HG03378 (cell line): ENCODE measurements around the gene RAB37.

Experiments
- ATAC-seq: cut with Tn5 transposase; IDR thresholded peaks from one replicate; pipeline ENCODE4 v1.9.1; 2021; ENCODE audit warnings: mild to moderate bottlenecking, moderate library complexity; ENCODE audit not compliant: unreplicated experiment

The RAB37 gene

GRCh38 chr17:74728033-74728701, 8.9 kb upstream of the RAB37 start:
- ATAC-seq = no peak

- no peak for ATAC-seq
These were observed 8.4 kb upstream of the RAB37 start for GRCh38 chr17:74728702-74729075.

DNA sequence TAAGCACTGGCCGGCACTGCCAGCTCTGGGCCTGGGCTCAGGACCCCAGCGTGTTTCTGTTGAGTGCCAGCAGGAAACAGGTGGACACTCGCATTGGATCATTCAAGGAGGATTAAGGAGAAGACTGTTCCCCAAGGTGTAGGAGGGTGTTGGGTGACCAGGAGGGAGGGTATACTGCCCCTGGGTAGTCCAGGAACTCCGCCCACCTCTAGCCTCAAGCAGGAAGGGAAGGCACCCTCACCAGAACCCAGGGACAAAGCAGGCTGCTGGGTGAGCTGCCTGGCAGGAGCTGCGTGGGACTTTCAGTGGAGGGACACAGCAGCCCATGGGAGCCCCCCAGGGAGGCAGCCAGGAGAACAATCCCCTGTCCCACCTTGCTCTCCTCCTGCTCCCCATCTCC, 7.7 kb upstream of the RAB37 start:
- ATAC-seq = no peak

DNA sequence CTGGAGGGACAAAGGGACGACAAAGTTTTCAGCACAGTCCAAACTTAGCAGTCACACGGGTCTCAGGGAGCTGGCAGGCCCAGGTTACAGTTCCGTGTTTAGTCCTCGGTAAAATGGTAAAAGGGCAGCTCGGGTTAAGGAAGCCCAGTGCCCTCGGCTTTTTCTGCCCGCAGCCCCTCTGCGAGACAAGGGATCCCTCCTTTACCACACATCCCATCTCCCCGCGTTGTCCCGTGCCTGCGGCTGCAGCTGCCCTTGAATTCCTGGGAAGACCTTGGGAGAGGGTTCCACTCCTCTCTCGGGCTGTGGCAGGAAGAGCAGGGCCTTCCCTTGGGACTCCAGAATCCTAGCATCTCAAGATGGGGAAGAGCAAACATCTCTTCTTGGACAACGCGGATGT, 7.2 kb upstream of the RAB37 start:
- ATAC-seq = no peak

GRCh38 chr17:74730491-74731346, 6.3 kb upstream of the RAB37 start:
- no peak for ATAC-seq

GRCh38 chr17:74731347-74731605, 5.8 kb upstream of the RAB37 start:
- no peak for ATAC-seq

DNA sequence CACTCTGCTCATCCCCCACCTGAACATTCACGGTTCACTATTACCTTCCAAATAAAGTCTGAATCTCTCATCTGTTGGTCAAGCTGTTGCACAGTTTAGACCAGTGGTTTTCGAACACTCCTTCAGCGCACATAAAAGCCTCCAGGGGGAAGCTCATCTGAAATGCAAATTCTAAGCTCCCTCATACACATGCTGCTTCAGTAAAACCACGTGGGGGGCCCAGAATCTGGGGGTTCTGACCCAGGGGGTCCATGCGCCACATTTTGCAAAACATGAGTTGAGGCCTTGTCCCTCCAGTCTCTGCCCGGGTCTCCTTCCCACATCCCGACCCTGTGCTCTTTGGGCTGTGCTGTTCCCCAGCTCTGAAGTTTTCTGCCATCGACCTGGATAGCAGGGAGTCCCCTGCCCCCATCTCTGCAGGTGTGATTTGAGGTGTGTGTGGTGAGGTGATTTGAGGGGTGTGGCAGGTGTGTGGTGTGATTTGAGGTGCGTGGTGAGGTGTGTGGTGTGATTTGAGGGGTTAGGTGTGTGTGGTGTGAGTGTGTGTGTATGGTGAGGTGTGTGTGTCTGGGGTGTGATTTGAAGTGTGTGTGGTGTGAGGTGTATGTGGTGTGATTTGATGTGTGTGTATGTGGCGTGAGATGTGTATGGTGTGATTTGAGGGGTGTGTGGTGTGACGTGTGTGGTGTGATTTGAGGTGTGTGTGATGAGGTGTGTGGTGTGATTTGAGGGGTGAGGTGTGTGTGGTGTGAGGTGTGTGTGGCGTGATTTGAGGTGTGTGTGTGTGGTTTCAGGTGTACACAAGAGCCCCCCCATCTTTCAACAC, 4.8 kb upstream of the RAB37 start:
- no peak for ATAC-seq

- no peak for ATAC-seq
These were observed 3.5 kb upstream of the RAB37 start for GRCh38 chr17:74733365-74734122.

- ATAC-seq = no peak
These were observed 2.8 kb upstream of the RAB37 start for GRCh38 chr17:74734256-74734655.

- ATAC-seq = no peak
These were observed 419 bp downstream of the RAB37 start for GRCh38 chr17:74737299-74738050.

DNA sequence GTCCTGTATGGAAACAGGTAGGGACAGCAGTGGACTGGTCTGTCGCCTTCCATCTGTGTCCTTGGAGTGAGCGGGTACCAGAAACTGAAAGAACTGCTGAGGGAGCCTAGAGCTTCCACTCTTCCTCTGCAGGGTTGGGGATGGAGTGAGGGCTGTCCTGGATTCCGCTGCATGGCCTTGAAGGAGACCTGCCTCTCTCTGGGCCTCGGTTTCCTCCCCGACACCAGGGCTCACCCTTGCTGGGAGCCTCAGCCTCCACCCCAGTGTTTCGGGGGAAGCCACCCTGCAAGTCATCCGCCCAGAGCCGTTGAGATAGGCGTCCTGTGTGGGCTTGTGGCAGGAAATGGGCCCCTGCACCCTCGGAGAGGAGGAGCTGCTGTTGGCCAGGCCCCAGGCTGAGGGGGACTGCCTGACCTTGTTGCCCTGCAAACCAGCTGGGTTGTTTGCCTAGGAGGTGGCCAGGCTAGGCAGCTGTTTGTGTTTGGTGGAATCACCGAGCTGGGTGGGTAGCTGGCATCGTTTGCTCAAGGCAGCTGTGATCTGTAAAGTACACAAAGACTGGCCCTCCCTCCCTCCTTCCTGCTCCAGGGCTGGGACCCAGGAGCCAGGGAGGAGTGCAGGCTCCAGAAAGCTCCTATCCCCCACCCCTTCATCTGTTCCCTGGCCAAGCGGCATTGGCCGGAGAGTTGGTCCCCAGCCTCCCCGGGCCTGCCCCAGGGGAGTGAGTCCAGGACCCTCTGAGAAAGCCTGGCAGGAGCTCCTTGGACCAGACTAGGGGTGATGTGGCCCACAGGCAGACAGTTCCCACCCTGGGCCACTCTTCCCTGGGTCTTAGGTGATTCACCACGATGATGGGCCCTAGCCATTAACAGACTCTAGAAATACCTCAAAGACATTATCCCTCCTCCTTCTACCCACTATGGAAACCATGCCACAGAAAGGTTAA, 1.3 kb downstream of the RAB37 start:
- peak; percentile 50 for ATAC-seq

DNA sequence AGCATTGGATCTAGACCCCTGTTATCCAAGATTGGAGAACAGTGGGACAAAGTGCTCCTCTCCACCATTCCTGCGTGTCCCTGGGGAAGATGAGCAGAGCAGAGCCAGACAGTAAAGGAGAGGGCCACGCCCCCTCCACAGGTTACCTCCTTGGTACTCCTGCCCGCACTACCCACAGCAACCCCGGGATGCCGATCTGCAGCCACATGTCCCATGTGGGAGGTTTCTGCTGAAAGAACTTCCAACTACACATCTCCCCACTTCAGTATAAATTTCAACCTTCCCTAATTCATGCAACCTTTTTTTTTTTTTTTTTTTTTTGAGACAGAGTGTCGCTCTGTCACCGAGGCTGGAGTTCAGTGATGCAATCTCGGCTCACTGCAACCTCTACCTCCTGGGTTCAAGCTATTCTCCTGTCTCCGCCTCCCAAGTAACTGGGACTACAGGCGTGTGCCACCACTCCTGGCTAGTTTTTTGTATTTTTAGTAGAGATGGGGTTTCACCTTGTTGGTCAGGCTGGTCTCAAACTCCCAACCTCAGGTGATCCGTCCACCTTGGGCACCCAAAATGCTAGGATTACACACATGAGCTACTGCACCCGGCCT, 2.3 kb downstream of the RAB37 start:
- no peak for ATAC-seq

DNA sequence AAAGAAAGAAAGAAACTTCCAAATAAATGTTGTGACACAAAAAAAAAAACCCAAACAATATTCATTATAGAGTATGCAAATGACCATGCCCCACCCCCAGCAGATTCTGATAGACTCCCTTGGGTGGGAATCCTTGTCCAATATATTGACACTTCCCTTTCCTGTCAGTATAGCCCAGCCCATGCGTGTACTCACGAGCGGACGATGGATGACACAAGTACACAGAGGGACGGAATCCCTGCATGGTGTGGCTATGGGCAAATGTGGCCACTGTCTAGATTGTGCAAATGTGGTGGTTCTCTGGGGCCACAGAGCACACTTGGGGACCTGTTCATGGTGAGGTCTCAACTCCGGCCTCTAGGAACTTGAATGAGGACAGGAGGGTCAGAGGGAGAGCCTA, 3.1 kb downstream of the RAB37 start:
- ATAC-seq = no peak

DNA sequence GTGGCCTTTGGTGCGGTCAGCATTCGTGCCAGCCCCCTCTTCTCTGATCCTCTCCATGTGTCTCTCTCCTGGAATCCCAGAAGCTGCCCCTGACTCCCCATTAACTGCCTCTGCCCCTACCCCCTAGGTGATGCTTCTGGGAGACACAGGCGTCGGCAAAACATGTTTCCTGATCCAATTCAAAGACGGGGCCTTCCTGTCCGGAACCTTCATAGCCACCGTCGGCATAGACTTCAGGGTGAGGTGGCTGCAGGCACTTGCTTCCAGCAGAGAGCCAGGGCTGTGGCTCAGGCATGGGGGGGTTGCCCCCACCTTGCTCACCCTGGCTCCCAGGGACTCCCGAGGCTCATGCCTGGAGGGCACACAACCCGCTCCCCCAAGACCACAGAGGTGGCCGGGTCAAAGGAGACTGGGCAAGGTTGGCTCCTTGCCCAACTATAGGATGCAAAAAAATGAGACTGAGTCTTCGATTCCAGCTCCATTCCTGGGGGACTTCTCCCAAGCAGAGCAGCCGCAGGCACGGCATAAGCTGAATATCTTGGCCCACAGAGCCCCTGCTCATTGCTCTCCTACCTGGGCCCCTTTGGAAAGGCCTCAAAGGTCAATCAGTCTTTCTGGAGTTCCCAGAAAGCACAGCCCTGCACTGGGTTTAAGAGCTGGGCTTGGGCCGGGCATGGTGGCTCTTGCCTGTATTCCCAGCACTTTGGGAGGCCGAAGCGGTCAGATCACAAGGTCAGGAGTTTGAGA, 3.8 kb downstream of the RAB37 start:
- no peak for ATAC-seq

GRCh38 chr17:74742153-74742515, 5.1 kb downstream of the RAB37 start:
- no peak for ATAC-seq

GRCh38 chr17:74742978-74743545, 6.0 kb downstream of the RAB37 start:
- ATAC-seq = no peak

GRCh38 chr17:74743755-74744154, 6.7 kb downstream of the RAB37 start:
- no peak for ATAC-seq

- no peak for ATAC-seq
These were observed 7.3 kb downstream of the RAB37 start for GRCh38 chr17:74744349-74744713.
